Osteocyte (in vitro differentiated cells): ENCODE results near the gene CYP4Z1. TPM values are rescaled to one million over a fixed set of nuclear protein-coding genes. Genes with fewer than 3 reads are reported as not detected.
"Not testable (repeated sequence)": the region's sequence is repeated elsewhere in the genome, so short reads cannot be mapped to it uniquely, and the experiment has no call there.

Experiments used
- DNase-seq: peaks from one replicate; pipeline ENCODE4 v3.0.0; 2021; ENCODE audit warnings: mixed read lengths; ENCODE audit not compliant: unreplicated experiment; ENCODE audit errors: extremely low spot score
- H3K27ac Mint-ChIP-seq: one replicate; pipeline ENCODE4 v1.8.0; 2021; ENCODE audit warnings: mild to moderate bottlenecking, mixed read lengths; ENCODE audit not compliant: unreplicated experiment
- H3K27me3 Mint-ChIP-seq: one replicate; pipeline ENCODE4 v1.8.0; 2021; ENCODE audit warnings: mixed read lengths; ENCODE audit not compliant: unreplicated experiment
- H3K36me3 Mint-ChIP-seq: one replicate; pipeline ENCODE4 v1.8.0; 2021; ENCODE audit warnings: mixed read lengths; ENCODE audit not compliant: unreplicated experiment
- H3K4me1 Mint-ChIP-seq: one replicate; pipeline ENCODE4 v1.8.0; 2021; ENCODE audit warnings: mixed read lengths; ENCODE audit not compliant: unreplicated experiment
- H3K4me3 Mint-ChIP-seq: one replicate; pipeline ENCODE4 v1.8.0; 2021; ENCODE audit warnings: mild to moderate bottlenecking, moderate library complexity, mixed read lengths; ENCODE audit not compliant: unreplicated experiment
- H3K9me3 Mint-ChIP-seq: one replicate; pipeline ENCODE4 v1.8.0; 2021; ENCODE audit warnings: mixed read lengths; ENCODE audit not compliant: unreplicated experiment
- total RNA-seq: library from RNA; stranded (reverse); gene quantifications from 2 replicates; pipeline ENCODE4 v1.2.1, GENCODE V29; 2021
- TF ChIP-seq, protein P1 (sequence below): fragments of 200-600 bp; sonication (generic); IDR thresholded peaks from 2 replicates; pipeline ENCODE4 v1.5.0; 2021; ENCODE audit warnings: antibody characterized with exemption, mild to moderate bottlenecking, moderate library complexity

The CYP4Z1 gene
- total RNA-seq, 1 donor from 2014 or later: not detected

GRCh38 chr1:47030170-47030805, 36.7 kb upstream of the CYP4Z1 start:
- DNase-seq: no peak
- Mint-ChIP-seq H3K4me1 (peaks cover 20% of the 10 kb centered on the region), H3K9me3 (no peaks in the 10 kb centered on the region), H3K36me3 (no peaks in the 10 kb centered on the region), H3K27me3 (peaks cover 8% of the 10 kb centered on the region), H3K27ac (peak overlapping the region; percentile 19), H3K4me3 (no peak overlapping the region)
- TF ChIP-seq, protein P1, sequence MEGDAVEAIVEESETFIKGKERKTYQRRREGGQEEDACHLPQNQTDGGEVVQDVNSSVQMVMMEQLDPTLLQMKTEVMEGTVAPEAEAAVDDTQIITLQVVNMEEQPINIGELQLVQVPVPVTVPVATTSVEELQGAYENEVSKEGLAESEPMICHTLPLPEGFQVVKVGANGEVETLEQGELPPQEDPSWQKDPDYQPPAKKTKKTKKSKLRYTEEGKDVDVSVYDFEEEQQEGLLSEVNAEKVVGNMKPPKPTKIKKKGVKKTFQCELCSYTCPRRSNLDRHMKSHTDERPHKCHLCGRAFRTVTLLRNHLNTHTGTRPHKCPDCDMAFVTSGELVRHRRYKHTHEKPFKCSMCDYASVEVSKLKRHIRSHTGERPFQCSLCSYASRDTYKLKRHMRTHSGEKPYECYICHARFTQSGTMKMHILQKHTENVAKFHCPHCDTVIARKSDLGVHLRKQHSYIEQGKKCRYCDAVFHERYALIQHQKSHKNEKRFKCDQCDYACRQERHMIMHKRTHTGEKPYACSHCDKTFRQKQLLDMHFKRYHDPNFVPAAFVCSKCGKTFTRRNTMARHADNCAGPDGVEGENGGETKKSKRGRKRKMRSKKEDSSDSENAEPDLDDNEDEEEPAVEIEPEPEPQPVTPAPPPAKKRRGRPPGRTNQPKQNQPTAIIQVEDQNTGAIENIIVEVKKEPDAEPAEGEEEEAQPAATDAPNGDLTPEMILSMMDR: no peak

- no peak for DNase-seq
Measured at GRCh38 chr1:47031059-47031458, 36.0 kb upstream of the CYP4Z1 start.

GRCh38 chr1:47031585-47031984, 35.4 kb upstream of the CYP4Z1 start:
- TF ChIP-seq, protein P1: no peak
- Mint-ChIP-seq H3K9me3 (no peaks in the 10 kb centered on the region), H3K4me3 (no peak overlapping the region), H3K4me1 (peaks cover 20% of the 10 kb centered on the region), H3K27me3 (peaks cover 2% of the 10 kb centered on the region), H3K36me3 (no peaks in the 10 kb centered on the region), H3K27ac (peak overlapping the region; percentile 2)
- DNase-seq: no peak

More at GRCh38 chr1:47031059-47031458, 36.0 kb upstream of the CYP4Z1 start:
- TF ChIP-seq, protein P1: no peak
- H3K9me3 Mint-ChIP-seq: no peaks in the 10 kb centered on the region
- H3K27ac Mint-ChIP-seq: peak overlapping the region; percentile 19
- peaks cover 2% of the 10 kb centered on the region for H3K27me3 Mint-ChIP-seq
- H3K4me3 Mint-ChIP-seq: no peak overlapping the region
- no peaks in the 10 kb centered on the region for H3K36me3 Mint-ChIP-seq
- H3K4me1 Mint-ChIP-seq: peaks cover 20% of the 10 kb centered on the region

GRCh38 chr1:47036764-47037163, 30.3 kb upstream of the CYP4Z1 start:
- DNase-seq: no peak
- Mint-ChIP-seq H3K27me3 (peaks cover 5% of the 10 kb centered on the region), H3K27ac (no peak overlapping the region), H3K4me3 (no peak overlapping the region), H3K9me3 (no peaks in the 10 kb centered on the region), H3K4me1 (peaks cover 4% of the 10 kb centered on the region), H3K36me3 (no peaks in the 10 kb centered on the region)
- TF ChIP-seq, protein P1: no peak

DNA sequence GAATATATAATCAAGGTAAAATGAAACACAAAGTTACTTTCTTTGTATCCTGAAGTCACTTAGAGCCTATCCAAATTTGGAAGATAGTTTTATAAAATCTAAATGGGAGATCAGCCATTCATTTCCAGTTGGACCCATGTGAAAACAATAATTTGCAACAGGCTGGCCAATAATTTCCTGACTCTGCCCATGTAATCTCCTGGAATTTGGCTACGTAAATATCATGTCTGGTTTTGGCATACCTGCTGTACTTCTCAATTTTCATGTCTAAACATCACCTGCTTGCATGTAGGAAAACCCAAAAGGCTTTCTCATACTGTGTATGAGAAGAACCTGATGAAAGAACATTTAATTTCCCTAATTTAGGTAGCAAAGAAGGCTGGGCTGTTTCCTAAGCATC, 7.7 kb upstream of the CYP4Z1 start:
- Mint-ChIP-seq H3K27me3 (peaks cover 8% of the 10 kb centered on the region), H3K4me3 (no peak overlapping the region), H3K36me3 (no peaks in the 10 kb centered on the region), H3K4me1 (no peaks in the 10 kb centered on the region), H3K9me3 (peaks cover 11% of the 10 kb centered on the region), H3K27ac (no peak overlapping the region)
- no peak for DNase-seq
- TF ChIP-seq, protein P1: no peak

- not testable (repeated sequence) for H3K27me3 Mint-ChIP-seq, H3K4me3 Mint-ChIP-seq, H3K27ac Mint-ChIP-seq, H3K36me3 Mint-ChIP-seq, DNase-seq, H3K4me1 Mint-ChIP-seq, H3K9me3 Mint-ChIP-seq
Measured at GRCh38 chr1:47069080-47069479, 2.0 kb downstream of the CYP4Z1 start.

DNA sequence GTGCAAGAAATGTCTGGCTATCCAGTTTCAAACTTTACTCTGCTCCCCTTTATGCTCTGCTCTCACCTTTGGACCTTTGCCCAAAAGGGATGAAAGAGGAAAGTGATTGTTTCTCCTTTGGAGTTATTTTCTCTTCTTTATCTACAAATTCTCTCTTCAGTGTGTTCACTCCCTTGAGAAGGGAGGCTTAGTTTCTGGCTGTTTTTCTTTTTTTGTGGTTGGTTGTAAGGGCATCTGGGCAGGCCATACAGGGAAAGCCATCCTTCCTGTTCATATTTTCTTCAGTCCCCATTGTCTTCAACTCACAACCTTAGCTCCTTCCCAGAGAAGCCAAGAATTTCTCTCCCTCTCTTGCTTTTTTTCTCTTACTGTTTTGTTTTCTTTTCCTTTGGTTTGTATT, 2.5 kb downstream of the CYP4Z1 start:
- H3K4me3 Mint-ChIP-seq, DNase-seq, H3K36me3 Mint-ChIP-seq, H3K27me3 Mint-ChIP-seq, H3K9me3 Mint-ChIP-seq, H3K4me1 Mint-ChIP-seq, H3K27ac Mint-ChIP-seq: not testable (repeated sequence)
